Measurements from ENCODE around the gene CYS1.

Gene CYS1

DNA sequence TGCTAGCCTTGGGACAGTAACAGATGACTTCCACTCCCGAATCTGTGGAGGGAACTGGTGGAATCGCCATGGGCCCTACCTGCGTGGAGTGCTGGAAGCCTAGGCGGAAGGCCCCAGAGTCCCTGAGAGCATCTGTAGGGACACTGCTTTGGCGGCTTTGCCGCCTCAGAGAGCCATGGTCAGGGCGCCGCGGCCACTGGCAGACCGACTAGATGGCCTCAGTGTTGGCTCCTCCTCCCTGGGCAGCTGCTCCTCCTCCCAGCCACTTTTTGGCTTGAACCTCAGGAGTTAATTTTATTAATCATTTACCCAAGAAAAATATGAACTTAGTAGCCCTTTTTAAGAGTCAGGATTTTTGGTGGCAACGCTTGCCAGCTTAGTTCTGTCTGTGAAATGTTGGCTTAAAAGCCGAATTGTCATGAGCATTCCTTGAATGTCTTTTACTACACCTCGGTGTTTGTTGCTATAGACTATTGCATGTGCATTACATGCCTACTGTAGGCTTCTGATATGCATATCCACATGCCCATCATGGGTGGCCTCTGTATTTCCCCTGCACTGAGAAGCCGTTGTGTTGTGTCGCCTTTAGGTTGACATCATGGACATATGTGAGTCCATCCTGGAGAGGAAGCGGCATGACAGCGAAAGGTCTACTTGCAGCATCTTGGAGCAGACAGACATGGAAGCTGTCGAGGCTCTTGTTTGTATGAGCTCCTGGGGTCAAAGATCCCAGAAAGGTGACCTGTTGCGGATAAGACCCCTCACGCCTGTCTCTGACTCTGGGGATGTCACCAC lies 34.5 kb downstream of the CYS1 start:
- DNase-seq: no peak
- Histone ChIP-seq H3K9me3 (no peaks in the 10 kb centered on the region), H3K27me3 (no peaks in the 10 kb centered on the region), H3K27ac (peak overlapping the region; percentile 91 to 94), H3K36me3 (peaks cover 14 to 42% (median 24%) of the 10 kb centered on the region in 3 donors), H3K4me1 (peaks cover 0 to 67% (median 50%) of the 10 kb centered on the region in 4 donors), H3K4me3 (no peak overlapping the region)
- intact Hi-C loops (cut with DNase I; ENCODE audit: low total_unique reads): loop anchor here (5.0 kb wide), 1 partner anchor 233 kb away; no protein-coding TSS in a partner anchor
- TF ChIP-seq CTCF (IDR thresholded peaks at IDR 0.05): no peak

- peak; percentile 97 to 99 for DNase-seq
- H3K27ac ChIP-seq: peak overlapping the region; percentile 91 to 94
- peak overlapping the region; percentile 70 to 81 for H3K4me3 ChIP-seq
- H3K9me3 ChIP-seq: no peaks in the 10 kb centered on the region
- peaks cover 0 to 71% (median 47%) of the 10 kb centered on the region in 4 donors for H3K4me1 ChIP-seq
- peak in 1 of 2 experiments; percentile 18 for TF ChIP-seq CTCF (IDR thresholded peaks at IDR 0.05)
- peaks cover 10 to 28% (median 24%) of the 10 kb centered on the region in 3 donors for H3K36me3 ChIP-seq
- intact Hi-C loops (cut with DNase I; ENCODE audit: low total_unique reads): loop anchor here (5.0 kb wide), 1 partner anchor 37 kb away; no protein-coding TSS in a partner anchor
- H3K27me3 ChIP-seq: no peaks in the 10 kb centered on the region
Observed at GRCh38 chr2:10043906-10044601, 36.2 kb downstream of the CYS1 start.

- Histone ChIP-seq H3K4me3 (peak within 1 kb of the TSS; percentile 70 to 81), H3K36me3 (peaks cover 9 to 23% (median 22%) of the 10 kb centered on the region in 3 donors), H3K9me3 (no peaks in the 10 kb centered on the region), H3K27ac (peak within 1 kb of the TSS; percentile 91 to 94), H3K4me1 (peaks cover 0 to 66% (median 43%) of the 10 kb centered on the region in 4 donors), H3K27me3 (no peaks in the 10 kb centered on the region)
- intact Hi-C loops (cut with DNase I; ENCODE audit: low total_unique reads): loop anchor here (5.0 kb wide), 1 partner anchor 36 kb away; no protein-coding TSS in a partner anchor
- peak in 1 of 2 experiments; percentile 12 for TF ChIP-seq CTCF (IDR thresholded peaks at IDR 0.05)
- peak; percentile 94 to 96 for DNase-seq
Observed at GRCh38 chr2:10043256-10043905, 36.8 kb downstream of the CYS1 start, which contains the start of gene KLF11. KLF11 (plus strand) TSS chr2:10043550; CDS start chr2:10043717, 167 bp downstream.

GRCh38 chr2:10042301-10043161 lies 37.7 kb downstream of the CYS1 start:
- peak overlapping the region; percentile 70 to 81 for H3K4me3 ChIP-seq
- H3K27me3 ChIP-seq: no peaks in the 10 kb centered on the region
- peak; percentile 18 to 30 for TF ChIP-seq CTCF (IDR thresholded peaks at IDR 0.05)
- peak overlapping the region; percentile 86 to 88 for H3K27ac ChIP-seq
- H3K9me3 ChIP-seq: no peaks in the 10 kb centered on the region
- H3K36me3 ChIP-seq: peaks cover under 1 to 14% (median 13%) of the 10 kb centered on the region in 3 donors
- intact Hi-C loops (cut with DNase I; ENCODE audit: low total_unique reads): loop anchor here (5.0 kb wide), 1 partner anchor 35 kb away; no protein-coding TSS in a partner anchor
- peak; percentile 86 to 94 for DNase-seq
- peaks cover 0 to 64% (median 43%) of the 10 kb centered on the region in 4 donors for H3K4me1 ChIP-seq

All from tibial artery (tissue), 4 donors.